ENCODE measurements around the gene RANBP1. TPM values are rescaled to one million over a fixed set of nuclear protein-coding genes. Genes with fewer than 3 reads are reported as not detected.

The RANBP1 gene
- total RNA-seq, 1 experiment from 2014 or later, result 522 TPM

- no peak overlapping the region for H2BK15ac ChIP-seq (ENCODE audit: low read depth, low read length)
- no peak overlapping the region for H3K4ac ChIP-seq (ENCODE audit: low read depth, low read length)
- no peak overlapping the region for H2BK20ac ChIP-seq (ENCODE audit: low read depth, low read length, poor library complexity, severe bottlenecking)
- H3K18ac ChIP-seq (ENCODE audit: insufficient read length, low read depth, low read length), result no peak overlapping the region
- no peak overlapping the region for H2BK120ac ChIP-seq (ENCODE audit: low read depth, low read length, poor library complexity, severe bottlenecking)
- H2AK5ac ChIP-seq (ENCODE audit: insufficient read length, low read length), result no peak overlapping the region
- H3K27me3 ChIP-seq (ENCODE audit: insufficient read depth, low read length), result no peaks in the 10 kb centered on the region; the same call in 1 of the 2 replicates
- H3K79me1 ChIP-seq (ENCODE audit: insufficient read depth, low read depth, low read length, poor library complexity, severe bottlenecking), result no peaks in the 10 kb centered on the region
- no peak overlapping the region for H3T11ph ChIP-seq (ENCODE audit: low read length)
- DNase-seq, result no peak
- TF ChIP-seq CTCF (conservative IDR thresholded peaks at IDR 0.05), result no peak
- no peak overlapping the region for H3K4me2 ChIP-seq (ENCODE audit: insufficient read depth, insufficient read length, low read length)
- Mint-ChIP-seq H3K4me3 (no peak overlapping the region), H3K4me1 (no peaks in the 10 kb centered on the region; a peak in 2 of 4 replicates), H3K36me3 (ENCODE audit: insufficient read depth in 1 of 3, low read depth in 3 of 3) (peaks cover 26 to 76% (median 64%) of the 10 kb centered on the region in 3 experiments; a peak in 6 of 7 replicates), H3K27me3 (ENCODE audit: low read depth) (no peaks in the 10 kb centered on the region; the same call in 1 of the 2 replicates), H3K9me3 (no peaks in the 10 kb centered on the region), H3K27ac (no peak overlapping the region)
- H3K27ac ChIP-seq (ENCODE audit: insufficient read length, low read depth, low read length), result no peak overlapping the region
- H3K23me2 ChIP-seq (ENCODE audit: insufficient read length, low read depth, low read length, poor library complexity, severe bottlenecking), result no peaks in the 10 kb centered on the region
- H4K8ac ChIP-seq (replicated peaks; ENCODE audit: insufficient read length, low read depth, low read length), result no peak overlapping the region
- H4K20me1 ChIP-seq (ENCODE audit: control insufficient read depth, insufficient read depth, insufficient read length), result no peaks in the 10 kb centered on the region
- H4K5ac ChIP-seq (ENCODE audit: insufficient read length, low read depth, low read length), result no peak overlapping the region
- H3K56ac ChIP-seq (ENCODE audit: insufficient read length, low read depth, low read length), result no peak overlapping the region
- H3K9me3 ChIP-seq (ENCODE audit: control insufficient read depth, low read depth, low read length), result no peaks in the 10 kb centered on the region
- H3K4me1 ChIP-seq (ENCODE audit: insufficient read depth, low read length), result no peaks in the 10 kb centered on the region
- H3K23ac ChIP-seq (ENCODE audit: insufficient read length, low read depth, low read length), result no peak overlapping the region
- no peak overlapping the region for H2BK12ac ChIP-seq (ENCODE audit: insufficient read length, low read depth, low read length)
- 0 out of 2 replicates have a peak, but pooled peaks cover 1% of the 10 kb centered on the region for H3K79me2 ChIP-seq (ENCODE audit: insufficient read depth, low read length)
- no peak overlapping the region for H2AFZ ChIP-seq (ENCODE audit: low read length)
- no peak overlapping the region for H4K91ac ChIP-seq (ENCODE audit: insufficient read length, low read depth, low read length)
- H2BK5ac ChIP-seq (ENCODE audit: insufficient read length, low read length), result no peak overlapping the region
- H3K14ac ChIP-seq (ENCODE audit: insufficient read depth, low read length), result no peak overlapping the region
- WGBS (ENCODE audit: extremely low coverage, insufficient read length, low lambda C conversion rate), result no CpG with 5 or more reads among the region's 12 CpGs
- no peak overlapping the region for H3K9ac ChIP-seq (ENCODE audit: extremely low read depth, insufficient read length, low read length)
These were observed 7.1 kb upstream of the RANBP1 start for GRCh38 chr22:20108757-20109230.

All from H9 (cell line).